PFSK-1 (cell line): ENCODE results near the gene IPCEF1.

Experiments used
- FOXP2 ChIP-seq: optimal IDR thresholded peaks from 2 replicates; pipeline ENCODE3; 2011; ENCODE audit warnings: borderline replicate concordance, control low read depth, inconsistent platforms; ENCODE audit not compliant: insufficient read depth; ENCODE audit errors: extremely low read length, extremely low read depth
- POLR2AphosphoS5 ChIP-seq: IDR thresholded peaks from 2 replicates; pipeline ENCODE4 v1.6.1; 2012; ENCODE audit warnings: low read depth, mild to moderate bottlenecking, control low read depth, low read length, moderate library complexity
- SIN3A ChIP-seq: IDR thresholded peaks from 2 replicates; pipeline ENCODE4 v1.6.1; 2012; ENCODE audit warnings: mild to moderate bottlenecking, low read length, moderate library complexity, borderline replicate concordance; ENCODE audit not compliant: insufficient read depth
- TAF1 ChIP-seq: IDR thresholded peaks from 2 replicates; pipeline ENCODE4 v1.6.1; 2012; ENCODE audit warnings: low read length, control low read depth, borderline replicate concordance; ENCODE audit not compliant: insufficient read depth
- TF ChIP-seq, protein P1 (sequence below), 2 experiments: IDR thresholded peaks; 2 replicates each; pipeline versions ENCODE4 v1.6.1 to v1.8.0; 2011 to 2012; ENCODE audit warnings: low read depth in 2 of 2, low read length in 2 of 2, control low read depth in 1 of 2, inconsistent platforms in 1 of 2, mild to moderate bottlenecking in 1 of 2, moderate library complexity in 1 of 2; ENCODE audit not compliant: insufficient read depth in 1 of 2

The IPCEF1 gene

DNA sequence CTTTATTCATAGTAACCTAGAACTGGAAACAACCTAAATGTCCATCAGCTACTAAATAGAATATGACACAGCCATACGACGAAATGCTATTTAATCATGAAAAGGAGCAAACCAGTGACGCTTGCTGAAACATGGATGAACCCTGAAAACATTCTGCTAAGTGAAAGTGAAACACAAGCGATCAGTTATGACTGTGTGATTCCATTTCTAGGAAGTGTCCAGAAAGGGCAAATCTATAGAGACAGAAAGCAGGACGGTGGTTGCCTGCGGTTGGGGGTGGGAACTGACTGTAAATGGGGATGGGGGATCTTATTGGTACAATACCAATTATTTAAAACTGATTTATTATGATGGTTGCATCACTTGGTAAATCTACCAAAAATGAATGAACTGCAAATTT, 126.8 kb downstream of the IPCEF1 start:
- TF ChIP-seq POLR2AphosphoS5 (no peak), SIN3A (no peak), FOXP2 (no peak), TAF1 (no peak)
- TF ChIP-seq, protein P1, sequence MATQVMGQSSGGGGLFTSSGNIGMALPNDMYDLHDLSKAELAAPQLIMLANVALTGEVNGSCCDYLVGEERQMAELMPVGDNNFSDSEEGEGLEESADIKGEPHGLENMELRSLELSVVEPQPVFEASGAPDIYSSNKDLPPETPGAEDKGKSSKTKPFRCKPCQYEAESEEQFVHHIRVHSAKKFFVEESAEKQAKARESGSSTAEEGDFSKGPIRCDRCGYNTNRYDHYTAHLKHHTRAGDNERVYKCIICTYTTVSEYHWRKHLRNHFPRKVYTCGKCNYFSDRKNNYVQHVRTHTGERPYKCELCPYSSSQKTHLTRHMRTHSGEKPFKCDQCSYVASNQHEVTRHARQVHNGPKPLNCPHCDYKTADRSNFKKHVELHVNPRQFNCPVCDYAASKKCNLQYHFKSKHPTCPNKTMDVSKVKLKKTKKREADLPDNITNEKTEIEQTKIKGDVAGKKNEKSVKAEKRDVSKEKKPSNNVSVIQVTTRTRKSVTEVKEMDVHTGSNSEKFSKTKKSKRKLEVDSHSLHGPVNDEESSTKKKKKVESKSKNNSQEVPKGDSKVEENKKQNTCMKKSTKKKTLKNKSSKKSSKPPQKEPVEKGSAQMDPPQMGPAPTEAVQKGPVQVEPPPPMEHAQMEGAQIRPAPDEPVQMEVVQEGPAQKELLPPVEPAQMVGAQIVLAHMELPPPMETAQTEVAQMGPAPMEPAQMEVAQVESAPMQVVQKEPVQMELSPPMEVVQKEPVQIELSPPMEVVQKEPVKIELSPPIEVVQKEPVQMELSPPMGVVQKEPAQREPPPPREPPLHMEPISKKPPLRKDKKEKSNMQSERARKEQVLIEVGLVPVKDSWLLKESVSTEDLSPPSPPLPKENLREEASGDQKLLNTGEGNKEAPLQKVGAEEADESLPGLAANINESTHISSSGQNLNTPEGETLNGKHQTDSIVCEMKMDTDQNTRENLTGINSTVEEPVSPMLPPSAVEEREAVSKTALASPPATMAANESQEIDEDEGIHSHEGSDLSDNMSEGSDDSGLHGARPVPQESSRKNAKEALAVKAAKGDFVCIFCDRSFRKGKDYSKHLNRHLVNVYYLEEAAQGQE (IDR thresholded peaks at IDR 0.05; ENCODE audit: insufficient read depth in 1 of 2, low read depth in 2 of 2, low read length in 2 of 2), result no peak

DNA sequence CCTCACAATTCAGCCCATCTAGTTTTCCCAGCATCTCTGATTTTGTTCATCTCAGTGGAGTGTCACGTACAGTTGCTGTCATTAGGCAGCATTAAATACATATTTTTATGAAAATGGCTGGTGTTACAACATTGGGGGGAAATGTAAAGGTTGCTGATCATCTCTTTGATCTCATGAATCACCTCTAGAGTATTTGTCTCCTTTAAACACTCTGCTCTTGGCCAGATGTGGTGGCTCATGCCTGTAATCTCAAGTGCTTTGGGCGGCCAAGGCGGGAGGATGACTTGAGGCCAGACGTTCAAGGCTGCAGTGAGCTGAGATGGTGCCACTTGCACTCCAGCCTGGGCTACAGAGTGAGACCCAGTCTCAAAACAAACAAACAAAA, 128.1 kb downstream of the IPCEF1 start:
- TF ChIP-seq POLR2AphosphoS5, result no peak
- TF ChIP-seq, protein P1 (IDR thresholded peaks at IDR 0.05; ENCODE audit: insufficient read depth in 1 of 2, low read depth in 2 of 2, low read length in 2 of 2), result no peak
- TF ChIP-seq FOXP2, result no peak
- no peak for TF ChIP-seq TAF1
- no peak for TF ChIP-seq SIN3A

DNA sequence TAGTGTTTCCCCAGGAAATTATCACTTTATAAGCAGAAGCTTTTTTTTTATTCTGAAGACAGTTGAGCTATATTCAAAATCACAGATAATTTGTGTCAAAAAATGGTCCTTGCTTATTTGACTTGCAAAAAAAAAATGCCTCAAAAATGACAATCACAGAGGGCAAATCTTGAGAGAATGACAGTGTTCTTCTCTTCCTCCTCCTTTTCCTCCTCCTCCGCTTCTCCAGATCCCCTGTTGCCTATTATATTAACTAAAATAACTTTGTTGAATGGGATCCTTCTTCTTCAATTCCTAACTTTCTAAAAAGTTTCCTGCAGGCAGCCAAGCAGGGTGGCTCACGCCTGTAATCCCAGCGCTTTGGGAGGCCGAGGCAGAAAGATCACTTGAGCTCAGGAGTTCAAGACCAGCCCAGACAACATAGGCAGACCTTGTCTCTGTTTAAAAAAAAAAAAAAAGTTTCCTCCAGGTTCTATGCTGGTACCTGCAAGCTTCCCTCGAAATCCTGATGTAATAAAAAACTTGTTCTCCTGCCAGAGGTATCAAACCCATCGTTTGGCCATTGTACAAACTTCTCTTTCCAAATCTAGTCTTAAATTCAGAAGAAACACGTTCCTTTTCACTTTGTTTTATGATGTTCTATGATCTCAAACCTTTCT, 128.6 kb downstream of the IPCEF1 start:
- TF ChIP-seq FOXP2 (no peak), POLR2AphosphoS5 (no peak), TAF1 (no peak), SIN3A (no peak)
- TF ChIP-seq, protein P1 (IDR thresholded peaks at IDR 0.05; ENCODE audit: insufficient read depth in 1 of 2, low read depth in 2 of 2, low read length in 2 of 2), result no peak

DNA sequence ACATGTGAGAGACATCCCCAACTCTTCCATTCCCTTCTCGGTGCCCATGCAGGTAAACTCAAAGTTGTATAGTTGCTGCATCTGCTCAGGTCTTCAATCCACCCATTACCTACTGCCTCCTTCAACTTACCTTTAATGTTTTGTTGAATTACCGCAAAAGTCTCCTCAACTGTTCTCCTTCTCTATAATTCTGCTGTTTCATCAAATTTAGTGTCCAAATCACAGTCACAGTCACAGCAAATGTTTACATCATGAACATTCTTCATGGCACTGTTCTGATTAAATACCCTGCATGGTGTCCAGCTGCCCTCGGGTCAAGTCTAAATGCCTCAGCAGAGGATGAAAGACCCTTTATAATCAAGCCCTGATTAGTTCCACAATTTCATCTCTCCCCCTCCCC, 130.1 kb downstream of the IPCEF1 start:
- no peak for TF ChIP-seq POLR2AphosphoS5
- TF ChIP-seq TAF1, result no peak
- TF ChIP-seq, protein P1 (IDR thresholded peaks at IDR 0.05; ENCODE audit: insufficient read depth in 1 of 2, low read depth in 2 of 2, low read length in 2 of 2), result no peak
- no peak for TF ChIP-seq FOXP2
- no peak for TF ChIP-seq SIN3A
